Fibroblast of pulmonary artery (primary cell): ENCODE measurements around the gene MVB12B.

Experiments
- DNase-seq: peaks from one replicate; pipeline ENCODE4 v3.0.0-alpha.2; 2010; ENCODE audit warnings: low read depth
- H3K4me3 ChIP-seq: replicated peaks from 2 replicates; pipeline ENCODE4 v1.5.1; 2011; ENCODE audit warnings: low read depth, mild to moderate bottlenecking, control low read depth, low read length, moderate library complexity
- TF ChIP-seq, protein P1 (sequence below): IDR thresholded peaks from 2 replicates; pipeline ENCODE4 v1.5.1; 2011; ENCODE audit warnings: mild to moderate bottlenecking, control low read depth, low read length, inconsistent platforms; ENCODE audit errors: missing control alignments

Gene MVB12B

DNA sequence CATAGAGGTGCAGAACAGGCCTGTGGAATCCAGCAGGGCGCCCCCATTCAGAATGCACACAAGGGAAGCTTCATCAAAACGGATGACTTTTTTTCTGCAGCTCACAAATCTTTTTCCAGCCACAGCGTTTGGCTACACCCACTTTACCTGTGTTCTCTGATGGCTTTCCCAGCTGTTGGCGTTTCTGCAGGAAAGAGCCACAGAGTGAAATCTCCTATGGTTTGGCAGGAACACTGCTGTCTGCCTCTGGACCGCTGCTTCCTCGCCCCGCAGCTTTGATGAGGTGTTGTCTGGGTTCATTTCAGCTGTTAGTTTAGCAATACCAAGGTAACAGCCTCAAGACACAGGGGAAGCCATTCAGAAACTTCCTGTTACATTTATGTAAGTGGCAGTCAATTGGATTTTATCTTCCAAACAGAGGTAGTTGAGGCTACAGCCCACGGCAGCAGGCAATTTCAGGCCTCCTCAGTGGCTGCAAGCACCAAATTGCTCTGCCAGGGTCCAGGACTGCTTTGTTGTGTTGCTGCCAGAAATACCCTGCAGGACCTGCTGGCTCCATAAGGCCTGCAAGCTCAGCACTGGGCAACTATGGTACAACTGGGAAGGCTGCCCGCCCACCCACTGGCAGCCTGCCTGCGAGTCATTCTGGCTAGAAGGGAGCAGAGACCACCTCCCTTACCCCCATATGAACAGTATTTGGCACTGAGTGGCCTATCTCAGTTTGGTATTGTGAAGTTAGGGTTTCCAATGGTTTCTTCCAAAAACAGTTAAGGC is 96.7 kb downstream of the MVB12B start:
- no peak overlapping the region for H3K4me3 ChIP-seq
- no peak for DNase-seq
- TF ChIP-seq, protein P1, sequence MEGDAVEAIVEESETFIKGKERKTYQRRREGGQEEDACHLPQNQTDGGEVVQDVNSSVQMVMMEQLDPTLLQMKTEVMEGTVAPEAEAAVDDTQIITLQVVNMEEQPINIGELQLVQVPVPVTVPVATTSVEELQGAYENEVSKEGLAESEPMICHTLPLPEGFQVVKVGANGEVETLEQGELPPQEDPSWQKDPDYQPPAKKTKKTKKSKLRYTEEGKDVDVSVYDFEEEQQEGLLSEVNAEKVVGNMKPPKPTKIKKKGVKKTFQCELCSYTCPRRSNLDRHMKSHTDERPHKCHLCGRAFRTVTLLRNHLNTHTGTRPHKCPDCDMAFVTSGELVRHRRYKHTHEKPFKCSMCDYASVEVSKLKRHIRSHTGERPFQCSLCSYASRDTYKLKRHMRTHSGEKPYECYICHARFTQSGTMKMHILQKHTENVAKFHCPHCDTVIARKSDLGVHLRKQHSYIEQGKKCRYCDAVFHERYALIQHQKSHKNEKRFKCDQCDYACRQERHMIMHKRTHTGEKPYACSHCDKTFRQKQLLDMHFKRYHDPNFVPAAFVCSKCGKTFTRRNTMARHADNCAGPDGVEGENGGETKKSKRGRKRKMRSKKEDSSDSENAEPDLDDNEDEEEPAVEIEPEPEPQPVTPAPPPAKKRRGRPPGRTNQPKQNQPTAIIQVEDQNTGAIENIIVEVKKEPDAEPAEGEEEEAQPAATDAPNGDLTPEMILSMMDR = no peak

DNA sequence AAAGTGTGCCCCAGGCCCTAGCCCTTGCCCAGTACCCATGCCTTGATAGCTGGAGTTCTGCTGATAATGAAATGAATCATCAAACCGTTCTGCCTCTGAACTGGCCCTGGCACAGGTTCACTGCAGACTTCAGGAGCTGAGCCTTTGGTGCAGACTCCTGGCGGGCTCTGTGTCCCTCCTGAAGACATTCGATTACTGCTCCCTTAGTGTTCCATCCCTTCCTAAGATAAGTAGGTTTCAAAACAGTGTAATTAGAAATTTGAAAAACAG is 97.2 kb downstream of the MVB12B start:
- DNase-seq = no peak
- no peak overlapping the region for H3K4me3 ChIP-seq
- TF ChIP-seq, protein P1 = no peak

DNA sequence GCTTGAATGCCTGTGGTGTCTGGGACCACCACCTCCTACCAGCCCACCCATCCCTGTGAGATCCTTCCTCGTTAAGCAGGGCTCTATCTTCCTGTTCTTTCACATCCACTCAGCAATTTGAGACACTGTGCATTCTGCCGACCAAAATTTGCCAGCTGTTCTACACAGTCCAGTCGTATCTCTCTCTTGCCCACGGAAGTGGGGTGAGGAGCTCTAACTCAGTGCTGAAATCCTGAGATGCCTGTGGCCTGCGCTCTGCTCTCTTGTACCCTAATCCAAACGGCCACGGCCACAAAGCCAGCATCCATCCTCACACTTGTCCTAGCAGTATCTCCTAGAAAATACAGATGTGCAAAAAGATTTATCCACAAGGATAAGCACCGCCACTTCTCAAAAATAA is 97.9 kb downstream of the MVB12B start:
- no peak for DNase-seq
- TF ChIP-seq, protein P1 = no peak
- no peak overlapping the region for H3K4me3 ChIP-seq

DNA sequence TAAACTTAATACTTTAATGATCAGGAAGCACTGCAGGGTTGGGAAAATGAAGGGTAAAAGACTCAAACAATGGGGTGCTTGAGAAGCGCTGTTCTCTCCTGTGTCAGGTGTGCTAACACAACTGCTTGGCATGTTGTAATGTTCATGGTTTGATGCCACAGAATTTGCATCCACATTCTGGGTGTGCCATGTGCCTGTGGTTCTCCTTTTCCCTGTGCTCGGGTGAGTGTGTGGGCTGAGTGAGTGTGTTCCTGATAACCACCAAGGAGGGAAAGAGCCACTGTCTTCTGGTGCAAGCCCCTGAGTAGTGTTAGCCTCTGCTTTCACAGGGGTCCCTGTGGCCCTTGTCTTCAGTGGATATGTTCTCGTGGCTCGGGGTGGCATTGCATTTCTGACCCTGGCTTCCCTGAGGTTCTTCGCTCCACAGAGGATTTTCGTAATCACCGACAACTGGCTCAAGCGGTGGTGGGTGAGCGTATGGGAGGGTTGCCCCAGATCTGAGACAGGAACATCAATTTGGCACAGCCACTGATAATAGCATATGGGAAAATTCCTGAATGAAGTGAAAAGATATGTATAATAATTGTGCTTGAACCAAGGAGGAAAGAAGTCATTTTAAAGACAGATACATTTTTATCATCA is 102.0 kb downstream of the MVB12B start:
- no peak for DNase-seq
- no peak overlapping the region for H3K4me3 ChIP-seq
- TF ChIP-seq, protein P1 = no peak

DNA sequence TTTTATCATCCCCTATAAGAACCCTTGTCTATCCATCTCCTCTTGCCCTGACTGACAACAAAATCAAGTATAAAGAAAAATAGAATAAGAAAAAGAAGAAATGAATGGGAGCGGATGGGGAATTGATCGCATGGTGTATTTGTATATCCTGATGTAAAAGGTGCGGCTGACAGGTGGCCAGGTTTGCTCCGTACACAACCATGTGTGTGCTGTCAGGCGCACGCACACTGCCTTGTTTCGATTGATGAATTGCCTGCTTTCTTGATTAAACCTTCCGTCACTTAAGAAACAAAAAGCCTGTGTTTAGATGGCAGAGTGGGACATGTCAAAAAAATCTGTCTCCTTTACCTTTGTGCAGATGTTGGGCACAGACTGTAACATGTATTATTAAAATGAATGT is 102.6 kb downstream of the MVB12B start:
- no peak for DNase-seq
- H3K4me3 ChIP-seq = no peak overlapping the region
- TF ChIP-seq, protein P1 = no peak

DNA sequence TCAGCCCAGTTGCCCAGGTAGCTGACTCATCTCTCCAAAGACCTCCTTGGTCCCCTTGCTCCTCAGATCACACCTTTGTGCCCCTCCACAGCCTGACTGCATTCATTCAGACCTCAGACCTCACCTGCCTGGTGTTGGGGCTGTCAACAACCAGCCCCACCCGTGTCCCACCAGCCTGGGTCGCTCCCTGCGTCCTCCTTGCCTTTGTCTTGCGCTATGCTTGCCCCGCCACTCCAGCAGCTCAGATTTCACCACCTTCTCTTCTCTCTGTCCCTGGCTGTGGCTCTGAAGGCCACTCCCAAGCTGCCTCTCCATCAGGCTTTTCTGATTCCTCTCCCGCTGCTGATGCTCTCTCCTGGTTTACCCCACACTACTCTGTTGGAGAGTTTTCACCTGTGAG is 103.5 kb downstream of the MVB12B start:
- no peak overlapping the region for H3K4me3 ChIP-seq
- TF ChIP-seq, protein P1 = no peak
- no peak for DNase-seq
